T1000 (cell line): Measurements from ENCODE around the gene TMEM222.

Experiments
- DNase-seq: peaks from one replicate; lab custom pipeline; 2025; ENCODE audit warnings: mixed read lengths; lab: John Stamatoyannopoulos, UW

The TMEM222 gene

DNA sequence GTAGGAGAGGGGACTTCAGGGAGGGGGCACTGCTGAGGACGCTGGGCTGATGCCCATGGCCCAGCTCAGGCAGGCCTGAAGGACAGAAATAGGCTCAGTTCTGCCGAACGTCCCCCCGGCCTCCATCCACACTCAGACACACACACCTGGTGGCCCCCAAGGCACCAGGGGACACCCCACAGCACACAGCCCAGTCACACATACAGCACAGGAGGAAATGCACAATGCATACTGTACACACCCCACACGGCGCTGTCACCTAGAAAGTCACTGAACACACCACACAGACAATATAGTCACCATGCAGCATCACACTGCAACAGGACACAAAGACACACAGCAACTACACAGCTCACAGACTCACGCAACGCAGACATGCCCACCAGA, 20.4 kb downstream of the TMEM222 start:
- no peak for DNase-seq

- DNase-seq: no peak
These were observed 21.0 kb downstream of the TMEM222 start for GRCh38 chr1:27342778-27343638.

- no peak for DNase-seq
These were observed 21.7 kb downstream of the TMEM222 start for GRCh38 chr1:27343639-27344025.

DNA sequence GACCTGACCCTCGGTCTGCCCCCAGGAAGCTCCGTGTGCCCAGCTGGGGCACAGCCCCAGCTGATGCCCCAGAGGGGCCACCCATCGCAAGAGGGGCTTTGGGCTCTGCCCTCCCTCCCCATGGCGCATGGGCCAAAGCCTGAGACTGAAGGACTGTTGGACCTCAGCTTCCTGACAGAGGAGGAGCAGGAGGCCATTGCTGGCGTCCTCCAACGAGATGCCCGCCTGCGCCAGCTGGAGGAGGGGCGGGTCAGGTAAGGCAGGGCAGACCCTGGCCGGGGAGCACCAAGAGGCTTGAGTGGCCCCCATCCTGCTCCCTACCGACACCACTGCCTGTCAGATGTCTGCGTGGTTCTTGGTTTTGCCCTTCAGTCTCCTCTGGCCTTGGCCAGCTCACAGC, 23.3 kb downstream of the TMEM222 start:
- no peak for DNase-seq

- no peak for DNase-seq
These were observed 24.4 kb downstream of the TMEM222 start for GRCh38 chr1:27346357-27346756.

GRCh38 chr1:27346991-27347624, 25.1 kb downstream of the TMEM222 start:
- DNase-seq: no peak

DNA sequence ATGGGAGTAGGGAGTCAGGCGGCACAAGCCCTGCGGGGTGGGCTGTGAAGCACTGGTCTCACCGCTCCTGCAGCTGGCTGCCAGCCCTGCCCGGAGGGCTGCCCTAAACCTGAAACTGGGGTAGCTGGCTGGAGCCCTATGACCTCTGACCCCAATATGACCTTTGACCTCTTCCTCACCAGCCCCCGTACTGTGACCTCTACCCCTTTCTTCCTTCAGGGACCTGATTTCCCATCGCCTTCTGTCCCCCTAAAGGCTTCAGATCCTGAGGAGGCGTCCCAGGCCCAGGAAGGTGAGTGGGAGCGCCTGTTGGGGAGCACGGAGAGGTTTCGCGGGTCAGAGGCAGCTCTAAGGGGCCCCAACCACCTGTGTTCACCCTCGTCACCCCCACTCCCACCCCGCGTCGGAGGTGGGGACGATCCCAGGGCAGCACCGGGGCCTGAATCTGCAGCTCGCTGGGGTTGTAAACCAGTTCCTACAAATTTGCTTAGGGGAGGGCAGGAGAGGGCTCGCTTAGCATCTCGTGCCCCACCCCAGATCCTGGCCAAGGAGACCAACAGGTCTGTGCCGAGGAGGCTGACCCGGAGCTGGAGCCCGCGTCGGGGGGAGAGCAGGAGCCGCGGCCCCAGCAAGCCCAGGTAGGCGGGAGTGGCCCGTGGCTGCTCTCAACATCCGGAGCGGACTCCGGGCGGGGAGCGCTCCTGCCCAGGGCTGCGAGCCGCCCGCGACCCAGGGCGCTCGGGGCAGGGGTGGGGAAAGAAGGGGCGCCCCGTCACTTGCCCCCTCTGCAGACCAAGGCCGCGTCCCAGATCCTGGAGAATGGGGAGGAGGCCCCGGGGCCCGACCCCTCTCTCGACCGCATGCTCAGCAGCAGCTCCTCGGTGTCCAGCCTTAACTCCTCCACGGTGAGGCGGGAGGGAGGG, 27.2 kb downstream of the TMEM222 start:
- no peak for DNase-seq

GRCh38 chr1:27349784-27350662, 28.1 kb downstream of the TMEM222 start:
- no peak for DNase-seq

DNA sequence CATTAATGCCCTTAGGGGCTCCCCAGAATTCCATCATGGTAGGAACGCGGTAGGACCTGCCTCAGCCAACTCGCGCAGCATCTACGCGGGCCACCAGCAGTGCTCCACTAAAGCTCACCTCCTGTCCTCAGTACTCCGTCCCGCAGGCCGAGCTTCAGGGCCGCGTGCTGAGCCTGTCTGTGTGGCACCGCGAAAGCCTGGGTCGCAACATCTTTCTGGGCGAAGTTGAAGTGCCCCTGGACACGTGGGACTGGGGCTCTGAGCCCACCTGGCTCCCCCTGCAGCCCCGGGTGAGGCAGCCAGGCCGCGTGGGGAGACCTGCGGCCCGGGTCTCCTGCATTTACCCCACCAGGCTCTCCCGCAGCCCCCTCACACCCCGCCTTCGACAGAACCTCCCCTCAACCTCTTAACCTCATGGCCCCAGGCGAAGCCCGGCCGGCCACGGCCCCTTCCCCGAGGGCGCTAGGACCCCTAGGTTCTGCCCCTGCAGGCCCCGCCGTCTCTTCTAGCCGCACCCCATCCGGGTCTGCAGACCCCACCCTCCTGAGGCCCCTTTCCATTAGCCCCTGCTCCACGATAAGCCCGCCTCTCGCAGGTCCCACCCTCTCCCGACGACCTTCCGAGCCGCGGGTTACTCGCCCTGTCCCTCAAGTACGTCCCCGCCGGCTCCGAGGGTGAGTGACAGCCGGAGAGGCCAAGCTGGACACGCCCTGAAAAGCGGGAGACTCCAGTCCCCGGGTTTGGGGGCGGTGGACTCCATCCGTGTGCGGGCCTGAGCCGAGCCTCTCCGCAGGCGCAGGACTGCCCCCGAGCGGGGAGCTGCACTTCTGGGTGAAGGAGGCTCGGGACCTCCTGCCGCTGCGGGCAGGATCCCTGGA, 28.9 kb downstream of the TMEM222 start:
- no peak for DNase-seq

- no peak for DNase-seq
These were observed 29.7 kb downstream of the TMEM222 start for GRCh38 chr1:27351541-27352107.

DNA sequence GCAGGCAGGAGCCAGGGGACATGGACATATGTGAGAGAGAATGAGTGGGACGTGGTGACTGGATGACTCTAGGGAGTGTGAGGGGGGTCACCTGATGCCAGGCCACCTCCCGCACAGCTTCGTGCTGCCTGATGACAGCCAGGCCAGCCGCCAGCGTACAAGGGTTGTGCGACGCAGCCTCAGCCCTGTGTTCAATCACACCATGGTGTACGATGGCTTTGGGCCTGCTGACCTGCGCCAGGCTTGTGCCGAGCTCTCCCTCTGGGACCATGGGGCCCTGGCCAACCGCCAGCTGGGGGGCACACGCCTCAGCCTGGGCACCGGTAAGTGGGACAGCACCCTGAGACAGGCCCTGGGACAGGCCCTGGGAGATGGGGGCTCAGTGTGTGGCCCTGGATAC, 31.2 kb downstream of the TMEM222 start:
- no peak for DNase-seq

DNA sequence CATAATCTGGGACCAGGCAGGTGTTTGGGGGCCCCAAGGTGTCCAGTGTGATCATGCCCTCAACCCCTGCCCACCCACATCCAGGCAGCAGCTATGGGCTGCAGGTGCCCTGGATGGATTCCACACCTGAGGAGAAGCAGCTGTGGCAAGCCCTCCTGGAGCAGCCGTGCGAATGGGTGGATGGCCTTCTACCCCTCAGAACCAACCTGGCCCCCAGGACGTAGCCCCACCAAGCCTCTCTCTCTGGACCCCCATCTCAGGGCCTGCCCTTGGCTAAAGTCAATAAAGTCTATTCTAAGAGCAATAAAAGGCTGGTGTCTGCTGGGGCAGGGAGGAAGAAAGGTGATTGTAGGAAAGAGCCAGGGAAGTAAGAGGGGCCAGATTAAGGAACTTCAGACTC, 31.7 kb downstream of the TMEM222 start:
- DNase-seq: no peak

DNA sequence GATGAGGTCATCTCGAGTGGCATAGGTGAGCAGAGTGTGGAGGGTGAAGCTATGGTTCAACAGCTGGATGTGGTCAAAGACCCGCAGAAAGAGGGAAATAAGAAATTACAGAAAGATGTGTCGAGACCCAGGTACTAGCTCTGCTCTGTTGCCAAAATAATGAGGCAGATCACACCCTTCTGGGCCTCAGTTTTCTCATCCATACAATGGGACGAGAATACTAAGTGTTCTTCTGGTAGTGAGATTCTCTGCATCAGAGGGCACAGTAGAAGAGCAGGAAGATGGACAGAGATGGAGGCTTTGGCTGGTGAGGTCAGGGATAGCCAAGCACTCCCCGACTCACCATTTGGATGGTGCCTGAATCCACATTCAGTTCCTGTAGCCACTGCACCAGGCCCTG, 33.7 kb downstream of the TMEM222 start:
- no peak for DNase-seq

- no peak for DNase-seq
These were observed 34.3 kb downstream of the TMEM222 start for GRCh38 chr1:27356277-27356618.

- no peak for DNase-seq
These were observed 34.8 kb downstream of the TMEM222 start for GRCh38 chr1:27356619-27357280.

GRCh38 chr1:27357281-27358037, 35.5 kb downstream of the TMEM222 start:
- DNase-seq: peak; percentile 16

GRCh38 chr1:27358038-27358927, 36.3 kb downstream of the TMEM222 start:
- no peak for DNase-seq

DNA sequence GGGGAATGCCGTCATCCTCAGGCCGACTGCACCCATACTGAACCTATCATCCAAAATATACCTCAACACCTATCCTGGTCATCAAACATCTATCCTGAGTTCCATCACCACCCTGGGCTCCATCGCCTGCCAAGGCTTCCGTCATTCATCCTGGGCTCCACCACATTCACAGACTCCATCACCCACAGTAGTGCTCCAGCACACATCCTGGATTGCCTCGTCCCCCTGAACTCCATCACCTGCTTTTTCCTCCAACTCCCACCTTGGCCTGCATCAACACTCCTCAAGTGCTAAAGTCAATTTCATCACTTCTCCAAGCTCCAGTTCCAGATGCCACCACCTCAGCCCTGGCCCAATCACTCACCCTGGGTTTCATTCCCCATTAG, 37.0 kb downstream of the TMEM222 start:
- no peak for DNase-seq
